Fibroblast of mammary gland (primary cell): Measurements from ENCODE around the gene PSMG4.

Experiments used
- DNase-seq: peaks from one replicate; pipeline ENCODE4 v3.0.0-alpha.2; 2010; ENCODE audit warnings: low read depth
- H3K4me3 ChIP-seq: 2 replicates; pipeline ENCODE4 v1.5.1; 2011; ENCODE audit warnings: low read depth, mild to moderate bottlenecking, low read length, moderate library complexity; ENCODE audit not compliant: control insufficient read depth
- TF ChIP-seq, protein P1 (sequence below): conservative IDR thresholded peaks from 2 replicates; pipeline ENCODE4 v1.5.1; 2011; ENCODE audit warnings: low read depth, low read length, inconsistent platforms; ENCODE audit not compliant: control insufficient read depth, insufficient read depth

PSMG4 gene

DNA sequence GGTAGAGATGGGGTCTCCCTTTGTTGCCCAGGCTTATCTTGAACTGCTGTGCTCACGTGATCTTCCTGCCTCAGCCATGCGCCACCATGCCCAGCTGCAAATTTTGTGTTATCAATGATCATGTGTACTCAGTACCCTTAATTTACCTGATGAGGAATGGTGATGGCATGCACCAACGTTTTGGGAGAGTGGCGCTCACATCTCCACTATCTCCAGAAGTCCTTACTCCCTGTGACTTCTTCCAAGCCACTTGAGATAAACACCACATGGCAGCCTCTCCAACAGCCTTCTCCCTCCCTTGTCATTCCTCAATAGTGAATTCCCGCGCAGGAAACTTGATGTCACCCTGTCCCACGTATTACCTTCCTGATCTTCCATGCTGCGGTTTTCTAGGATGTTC lies 58.1 kb downstream of the PSMG4 start:
- no peak for DNase-seq
- TF ChIP-seq, protein P1, sequence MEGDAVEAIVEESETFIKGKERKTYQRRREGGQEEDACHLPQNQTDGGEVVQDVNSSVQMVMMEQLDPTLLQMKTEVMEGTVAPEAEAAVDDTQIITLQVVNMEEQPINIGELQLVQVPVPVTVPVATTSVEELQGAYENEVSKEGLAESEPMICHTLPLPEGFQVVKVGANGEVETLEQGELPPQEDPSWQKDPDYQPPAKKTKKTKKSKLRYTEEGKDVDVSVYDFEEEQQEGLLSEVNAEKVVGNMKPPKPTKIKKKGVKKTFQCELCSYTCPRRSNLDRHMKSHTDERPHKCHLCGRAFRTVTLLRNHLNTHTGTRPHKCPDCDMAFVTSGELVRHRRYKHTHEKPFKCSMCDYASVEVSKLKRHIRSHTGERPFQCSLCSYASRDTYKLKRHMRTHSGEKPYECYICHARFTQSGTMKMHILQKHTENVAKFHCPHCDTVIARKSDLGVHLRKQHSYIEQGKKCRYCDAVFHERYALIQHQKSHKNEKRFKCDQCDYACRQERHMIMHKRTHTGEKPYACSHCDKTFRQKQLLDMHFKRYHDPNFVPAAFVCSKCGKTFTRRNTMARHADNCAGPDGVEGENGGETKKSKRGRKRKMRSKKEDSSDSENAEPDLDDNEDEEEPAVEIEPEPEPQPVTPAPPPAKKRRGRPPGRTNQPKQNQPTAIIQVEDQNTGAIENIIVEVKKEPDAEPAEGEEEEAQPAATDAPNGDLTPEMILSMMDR: no peak
- H3K4me3 ChIP-seq: no peak overlapping the region
